ENCODE measurements around the gene ADAM10.

Gene ADAM10

DNA sequence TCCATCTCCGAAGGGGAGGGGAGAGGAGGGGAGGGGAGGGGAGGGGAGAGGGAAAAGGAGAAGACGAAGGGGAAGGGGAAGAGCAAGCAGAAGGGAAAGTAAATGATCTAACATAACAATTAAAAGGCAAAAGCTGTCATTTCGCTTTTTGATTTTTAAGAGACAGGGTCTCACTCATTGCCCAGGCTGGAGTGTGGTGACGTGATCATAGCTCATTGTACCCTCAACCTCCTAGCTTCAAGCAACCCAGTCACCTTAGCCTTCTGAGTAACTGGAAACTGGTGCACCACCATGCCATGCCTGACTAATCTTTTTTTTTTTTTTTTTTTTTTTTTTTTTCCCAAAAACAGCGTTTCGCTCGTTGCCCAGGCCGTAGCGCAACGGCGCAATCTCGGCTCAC is 22.6 kb downstream of the ADAM10 start:
- no peak for TF ChIP-seq CTCF (IDR thresholded peaks at IDR 0.05)

DNA sequence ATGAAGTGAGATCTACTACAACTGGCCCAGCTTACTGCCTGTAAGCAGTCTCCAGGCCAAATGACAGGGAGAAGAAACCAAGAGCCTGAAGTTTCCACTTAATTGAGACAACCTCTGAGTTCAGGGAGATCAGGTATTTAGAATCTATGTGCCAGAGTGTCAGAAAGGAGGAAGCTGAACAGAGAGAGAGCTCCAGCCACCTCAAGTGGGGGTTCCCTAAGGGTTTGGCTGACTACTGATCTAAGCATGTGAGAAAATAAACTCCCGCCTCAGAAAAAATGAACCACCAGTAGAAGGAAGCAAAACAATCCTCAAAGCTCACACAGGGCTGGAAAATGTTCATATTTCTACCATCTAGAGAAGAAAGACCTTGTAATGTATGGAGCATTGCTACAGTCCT is 25.0 kb downstream of the ADAM10 start:
- no peak for TF ChIP-seq CTCF (IDR thresholded peaks at IDR 0.05)

DNA sequence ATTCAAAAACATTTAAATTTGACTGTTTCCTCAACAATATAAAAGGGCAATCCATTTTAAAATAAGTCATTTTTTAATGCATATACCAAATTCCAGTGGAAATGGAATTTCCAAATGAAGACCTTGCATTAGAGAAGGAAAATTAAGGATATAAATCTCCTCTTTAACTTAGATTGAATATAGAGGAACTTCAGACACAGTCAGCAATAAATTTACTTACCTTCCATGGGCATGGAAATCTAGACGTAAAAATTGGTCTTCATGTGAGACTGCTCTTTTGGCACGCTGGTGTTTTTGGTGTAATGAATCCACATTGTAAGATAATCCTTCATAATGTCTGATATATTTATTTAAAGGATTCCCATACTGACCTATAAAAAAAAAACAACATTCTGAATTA is 32.1 kb downstream of the ADAM10 start:
- TF ChIP-seq CTCF (IDR thresholded peaks at IDR 0.05) = no peak

- TF ChIP-seq CTCF (IDR thresholded peaks at IDR 0.05) = no peak
These were observed 33.5 kb downstream of the ADAM10 start for GRCh38 chr15:58716027-58716426.

GRCh38 chr15:58715266-58715917 is 34.1 kb downstream of the ADAM10 start:
- no peak for TF ChIP-seq CTCF (IDR thresholded peaks at IDR 0.05)

DNA sequence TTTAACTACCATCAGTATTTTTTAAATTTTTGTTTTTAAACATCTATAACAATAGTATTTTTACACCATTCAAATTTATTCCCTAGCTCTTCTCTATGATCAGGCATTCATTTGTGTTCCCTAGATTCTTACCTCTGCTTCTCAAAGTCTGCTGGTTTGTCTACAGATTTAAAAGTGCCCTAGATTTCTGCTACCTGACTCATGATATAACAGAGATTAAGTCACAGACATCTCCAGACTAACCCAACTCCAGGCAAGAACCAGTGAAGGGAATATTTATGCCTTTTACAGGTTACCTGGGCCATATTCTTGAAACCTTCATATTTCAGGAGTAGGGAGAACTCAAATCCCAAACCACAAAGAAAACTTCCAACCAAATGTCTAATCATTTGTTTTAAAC is 38.8 kb downstream of the ADAM10 start:
- TF ChIP-seq CTCF (IDR thresholded peaks at IDR 0.05) = no peak

- no peak for TF ChIP-seq CTCF (IDR thresholded peaks at IDR 0.05)
These were observed 42.1 kb downstream of the ADAM10 start for GRCh38 chr15:58707397-58707796.

- TF ChIP-seq CTCF (IDR thresholded peaks at IDR 0.05) = no peak
These were observed 44.4 kb downstream of the ADAM10 start for GRCh38 chr15:58705105-58705504.
